GM19438 (cell line): ENCODE results near the gene HSD17B4.

Experiments used
- ATAC-seq: cut with Tn5 transposase; IDR thresholded peaks from one replicate; pipeline ENCODE4 v1.9.1; 2021; ENCODE audit warnings: low read depth; ENCODE audit not compliant: unreplicated experiment

The HSD17B4 gene

GRCh38 chr5:119582987-119583386 lies 130.7 kb downstream of the HSD17B4 start:
- ATAC-seq, result no peak

GRCh38 chr5:119583684-119584083 lies 131.4 kb downstream of the HSD17B4 start:
- peak; percentile 95 for ATAC-seq
